Spleen (tissue), 7 donors: ENCODE results near the gene RSPH1.

Experiments used
- POLR2A ChIP-seq, 3 donors: fragments of 450-650 bp; IDR thresholded peaks; one replicate each; pipeline ENCODE4 v1.5.1; 2017; ENCODE audit warnings: antibody characterized with exemption in 3 of 3, mild to moderate bottlenecking in 1 of 3
- POLR2AphosphoS5 ChIP-seq, 3 donors: sonication (generic); formaldehyde crosslinking; IDR thresholded peaks; one replicate each; pipeline ENCODE4 v1.5.1; 2017; ENCODE audit warnings: antibody characterized with exemption in 3 of 3
- TF ChIP-seq, protein P1 (sequence below), 11 experiments: fragments of 200-600 bp in 7 of 11; fragments of 450-650 bp in 4 of 11; sonication (generic) in 4 of 11; IDR thresholded peaks in 8 of 11; conservative IDR thresholded peaks in 3 of 11; 1 replicate in 7 of 11; 2 replicates in 4 of 11; pipeline versions ENCODE4 v1.4.0 to v1.8.0; 2016 to 2021; ENCODE audit warnings: antibody characterized with exemption in 11 of 11, inconsistent platforms in 4 of 11, mild to moderate bottlenecking in 1 of 11
- donor health status: DM: no; HTN: no; CAD: no; lungs with moderate emphysema.
- donor health status: DM: no; HTN: no; CAD: no.
- donor health status: DM: no; HTN: no; CAD: no.

DNA sequence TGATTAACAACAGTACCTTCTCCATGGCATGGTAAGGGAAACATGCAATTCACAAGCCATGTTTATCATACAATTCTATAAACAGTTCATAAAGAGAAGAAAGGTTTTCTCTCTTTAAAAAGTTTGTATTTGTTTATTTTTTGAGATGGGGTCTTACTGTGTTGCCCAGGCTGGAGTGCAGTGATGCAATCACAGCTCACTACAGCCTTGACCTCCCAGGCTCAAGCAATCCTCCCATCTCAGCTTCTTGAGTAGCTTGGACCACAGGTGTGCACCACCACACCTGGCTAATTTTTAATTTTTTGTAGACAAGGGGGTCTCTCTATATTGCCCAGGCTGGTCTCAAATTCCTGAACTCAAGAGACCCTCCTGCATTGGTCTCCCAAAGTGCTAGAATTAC lies 45.6 kb upstream of the RSPH1 start:
- TF ChIP-seq POLR2A (IDR thresholded peaks at IDR 0.05) (no peak), POLR2AphosphoS5 (IDR thresholded peaks at IDR 0.05) (no peak)
- TF ChIP-seq, protein P1, sequence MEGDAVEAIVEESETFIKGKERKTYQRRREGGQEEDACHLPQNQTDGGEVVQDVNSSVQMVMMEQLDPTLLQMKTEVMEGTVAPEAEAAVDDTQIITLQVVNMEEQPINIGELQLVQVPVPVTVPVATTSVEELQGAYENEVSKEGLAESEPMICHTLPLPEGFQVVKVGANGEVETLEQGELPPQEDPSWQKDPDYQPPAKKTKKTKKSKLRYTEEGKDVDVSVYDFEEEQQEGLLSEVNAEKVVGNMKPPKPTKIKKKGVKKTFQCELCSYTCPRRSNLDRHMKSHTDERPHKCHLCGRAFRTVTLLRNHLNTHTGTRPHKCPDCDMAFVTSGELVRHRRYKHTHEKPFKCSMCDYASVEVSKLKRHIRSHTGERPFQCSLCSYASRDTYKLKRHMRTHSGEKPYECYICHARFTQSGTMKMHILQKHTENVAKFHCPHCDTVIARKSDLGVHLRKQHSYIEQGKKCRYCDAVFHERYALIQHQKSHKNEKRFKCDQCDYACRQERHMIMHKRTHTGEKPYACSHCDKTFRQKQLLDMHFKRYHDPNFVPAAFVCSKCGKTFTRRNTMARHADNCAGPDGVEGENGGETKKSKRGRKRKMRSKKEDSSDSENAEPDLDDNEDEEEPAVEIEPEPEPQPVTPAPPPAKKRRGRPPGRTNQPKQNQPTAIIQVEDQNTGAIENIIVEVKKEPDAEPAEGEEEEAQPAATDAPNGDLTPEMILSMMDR (IDR thresholded peaks at IDR 0.05 in 8 of 11, conservative IDR thresholded peaks at IDR 0.05 in 3 of 11), result no peak
